Mesendoderm (in vitro differentiated cells): Measurements from ENCODE around the gene VTCN1.

Experiments
- DNase-seq: peaks from one replicate; pipeline ENCODE4 v3.0.0; 2013
- H2AK5ac ChIP-seq: 2 replicates; pipeline ENCODE4 v1.6.1; 2013; ENCODE audit warnings: low read length, inconsistent platforms
- H2BK120ac ChIP-seq: 2 replicates; pipeline ENCODE4 v1.6.1; 2013; ENCODE audit warnings: low read depth, mild to moderate bottlenecking, low read length, moderate library complexity, mixed read lengths
- H2BK15ac ChIP-seq: replicated peaks from 2 replicates; pipeline ENCODE4 v1.6.1; 2013; ENCODE audit warnings: low read depth, mild to moderate bottlenecking, moderate library complexity
- H2BK5ac ChIP-seq: 2 replicates; pipeline ENCODE4 v1.6.1; 2013; ENCODE audit warnings: low read length, inconsistent platforms
- H3K18ac ChIP-seq: 2 replicates; pipeline ENCODE4 v1.6.1; 2013; ENCODE audit warnings: mild to moderate bottlenecking, low read length, mixed read lengths
- H3K23ac ChIP-seq: one replicate; pipeline ENCODE4 v1.6.1; 2013; ENCODE audit warnings: low read length
- H3K27ac ChIP-seq: 2 replicates; pipeline ENCODE4 v1.5.1; 2013; ENCODE audit warnings: low read depth, mild to moderate bottlenecking, inconsistent platforms, low read length, moderate library complexity
- H3K27me3 ChIP-seq: 2 replicates; pipeline ENCODE4 v1.6.1; 2013; ENCODE audit warnings: low read length, control low read depth, mild to moderate bottlenecking, inconsistent platforms; ENCODE audit not compliant: insufficient read depth, poor library complexity
- H3K36me3 ChIP-seq: 2 replicates; pipeline ENCODE4 v1.6.1; 2013; ENCODE audit warnings: low read length, inconsistent platforms; ENCODE audit not compliant: control insufficient read depth, insufficient read depth
- H3K4ac ChIP-seq: one replicate; pipeline ENCODE4 v1.6.1; 2013; ENCODE audit warnings: low read depth, mild to moderate bottlenecking, low read length, moderate library complexity
- H3K4me1 ChIP-seq: 2 replicates; pipeline ENCODE4 v1.6.1; 2013; ENCODE audit warnings: low read depth, low read length, inconsistent platforms; ENCODE audit not compliant: control insufficient read depth
- H3K4me2 ChIP-seq: 2 replicates; pipeline ENCODE4 v1.6.1; 2013; ENCODE audit warnings: low read length
- H3K4me3 ChIP-seq: 2 replicates; pipeline ENCODE4 v1.5.1; 2013; ENCODE audit warnings: mild to moderate bottlenecking, low read length
- H3K56ac ChIP-seq: one replicate; pipeline ENCODE4 v1.6.1; 2013; ENCODE audit warnings: low read length
- H3K79me1 ChIP-seq: 2 replicates; pipeline ENCODE4 v1.6.1; 2013; ENCODE audit warnings: low read length, inconsistent platforms
- H3K79me2 ChIP-seq: 2 replicates; pipeline ENCODE4 v1.6.1; 2013; ENCODE audit warnings: mild to moderate bottlenecking, low read length; ENCODE audit not compliant: control insufficient read depth, insufficient read depth
- H3K9ac ChIP-seq: 2 replicates; pipeline ENCODE4 v1.6.1; 2013; ENCODE audit warnings: low read length, inconsistent platforms
- H4K5ac ChIP-seq: one replicate; pipeline ENCODE4 v1.6.1; 2013; ENCODE audit warnings: low read length
- H4K8ac ChIP-seq: one replicate; pipeline ENCODE4 v1.6.1; 2013; ENCODE audit warnings: low read depth, mild to moderate bottlenecking, control low read depth, low read length, moderate library complexity
- WGBS: extraction: QIAGEN DNeasy Blood & Tissue Kit; methylation state at CpG from one replicate; pipeline ENCODE4 v1.1.7; 2013; ENCODE audit warnings: low lambda C conversion rate, missing lambda C conversion rate; ENCODE audit not compliant: insufficient coverage; ENCODE audit errors: extremely low coverage; 5-methylcytosine and 5-hydroxymethylcytosine counted together

Gene VTCN1

GRCh38 chr1:117215733-117216462 lies 5.2 kb upstream of the VTCN1 start:
- H2BK5ac ChIP-seq, result no peak overlapping the region
- no peaks in the 10 kb centered on the region for H3K27me3 ChIP-seq
- no peak for DNase-seq
- no peaks in the 10 kb centered on the region for H3K36me3 ChIP-seq
- no peak overlapping the region for H2BK15ac ChIP-seq
- no peak overlapping the region for H2BK120ac ChIP-seq
- H4K5ac ChIP-seq, result no peak overlapping the region
- H3K79me1 ChIP-seq, result no peaks in the 10 kb centered on the region
- H3K18ac ChIP-seq, result no peak overlapping the region
- no peaks in the 10 kb centered on the region for H3K4me1 ChIP-seq
- no peak overlapping the region for H3K56ac ChIP-seq
- H3K27ac ChIP-seq, result no peak overlapping the region
- H3K4ac ChIP-seq, result no peak overlapping the region
- H3K4me3 ChIP-seq, result no peak overlapping the region
- WGBS, result no CpG with 5 or more reads among the region's 12 CpGs
- no peak overlapping the region for H3K23ac ChIP-seq
- no peak overlapping the region for H2AK5ac ChIP-seq
- no peak overlapping the region for H3K9ac ChIP-seq
- H3K79me2 ChIP-seq, result no peaks in the 10 kb centered on the region
- H4K8ac ChIP-seq, result no peak overlapping the region
- H3K4me2 ChIP-seq, result no peak overlapping the region

- Histone ChIP-seq H3K23ac (no peak overlapping the region), H3K4me2 (no peak overlapping the region), H3K27ac (no peak overlapping the region), H3K79me2 (no peaks in the 10 kb centered on the region), H2BK15ac (no peak overlapping the region), H3K9ac (no peak overlapping the region), H3K27me3 (no peaks in the 10 kb centered on the region), H2BK5ac (no peak overlapping the region), H3K18ac (no peak overlapping the region), H2AK5ac (no peak overlapping the region), H3K56ac (no peak overlapping the region), H3K79me1 (no peaks in the 10 kb centered on the region), H3K4me3 (no peak overlapping the region), H4K8ac (no peak overlapping the region), H3K4me1 (no peaks in the 10 kb centered on the region), H4K5ac (no peak overlapping the region), H3K4ac (no peak overlapping the region), H3K36me3 (no peaks in the 10 kb centered on the region), H2BK120ac (no peak overlapping the region)
- DNase-seq, result no peak
- no CpG with 5 or more reads among the region's 3 CpGs for WGBS
These were observed 4.3 kb upstream of the VTCN1 start for GRCh38 chr1:117215019-117215418.

GRCh38 chr1:117213046-117213445 lies 2.3 kb upstream of the VTCN1 start:
- no peak overlapping the region for H3K27ac ChIP-seq
- no peak overlapping the region for H3K4me2 ChIP-seq
- no peaks in the 10 kb centered on the region for H3K79me2 ChIP-seq
- H3K56ac ChIP-seq, result no peak overlapping the region
- no peak for DNase-seq
- H3K18ac ChIP-seq, result no peak overlapping the region
- H4K8ac ChIP-seq, result no peak overlapping the region
- no peak overlapping the region for H2BK120ac ChIP-seq
- no peak overlapping the region for H3K9ac ChIP-seq
- H3K23ac ChIP-seq, result no peak overlapping the region
- H2AK5ac ChIP-seq, result no peak overlapping the region
- H2BK15ac ChIP-seq, result no peak overlapping the region
- no CpG with 5 or more reads among the region's 6 CpGs for WGBS
- H3K4ac ChIP-seq, result no peak overlapping the region
- no peak overlapping the region for H4K5ac ChIP-seq
- H3K4me3 ChIP-seq, result no peak overlapping the region
- no peaks in the 10 kb centered on the region for H3K36me3 ChIP-seq
- no peaks in the 10 kb centered on the region for H3K79me1 ChIP-seq
- H2BK5ac ChIP-seq, result no peak overlapping the region
- H3K4me1 ChIP-seq, result peaks cover 2% of the 10 kb centered on the region
- H3K27me3 ChIP-seq, result no peaks in the 10 kb centered on the region

- H2BK15ac ChIP-seq, result no peak overlapping the region
- H3K27ac ChIP-seq, result no peak overlapping the region
- H4K8ac ChIP-seq, result no peak overlapping the region
- H3K36me3 ChIP-seq, result no peaks in the 10 kb centered on the region
- H3K4me1 ChIP-seq, result peaks cover 2% of the 10 kb centered on the region
- H3K79me1 ChIP-seq, result no peaks in the 10 kb centered on the region
- H3K18ac ChIP-seq, result no peak overlapping the region
- H2AK5ac ChIP-seq, result no peak overlapping the region
- H3K4me2 ChIP-seq, result no peak overlapping the region
- H2BK5ac ChIP-seq, result no peak overlapping the region
- no peaks in the 10 kb centered on the region for H3K79me2 ChIP-seq
- no peak overlapping the region for H3K4ac ChIP-seq
- H3K56ac ChIP-seq, result no peak overlapping the region
- H3K9ac ChIP-seq, result no peak overlapping the region
- no peak for DNase-seq
- no peak overlapping the region for H3K4me3 ChIP-seq
- H2BK120ac ChIP-seq, result no peak overlapping the region
- H4K5ac ChIP-seq, result no peak overlapping the region
- H3K23ac ChIP-seq, result no peak overlapping the region
- H3K27me3 ChIP-seq, result no peaks in the 10 kb centered on the region
- WGBS, result no CpG with 5 or more reads among the region's 4 CpGs
These were observed 341 bp downstream of the VTCN1 start for GRCh38 chr1:117210386-117210785.

- no peak overlapping the region for H3K4ac ChIP-seq
- WGBS, result no CpG with 5 or more reads among the region's 3 CpGs
- H3K9ac ChIP-seq, result no peak overlapping the region
- H3K23ac ChIP-seq, result no peak overlapping the region
- peaks cover 2% of the 10 kb centered on the region for H3K4me1 ChIP-seq
- H3K79me2 ChIP-seq, result no peaks in the 10 kb centered on the region
- H3K4me3 ChIP-seq, result no peak overlapping the region
- no peak overlapping the region for H3K18ac ChIP-seq
- H2BK5ac ChIP-seq, result no peak overlapping the region
- no peaks in the 10 kb centered on the region for H3K79me1 ChIP-seq
- no peak overlapping the region for H2BK120ac ChIP-seq
- no peaks in the 10 kb centered on the region for H3K36me3 ChIP-seq
- H4K5ac ChIP-seq, result no peak overlapping the region
- H2AK5ac ChIP-seq, result no peak overlapping the region
- no peak overlapping the region for H3K4me2 ChIP-seq
- H2BK15ac ChIP-seq, result no peak overlapping the region
- H3K27ac ChIP-seq, result no peak overlapping the region
- H4K8ac ChIP-seq, result no peak overlapping the region
- H3K27me3 ChIP-seq, result no peaks in the 10 kb centered on the region
- DNase-seq, result no peak
- H3K56ac ChIP-seq, result no peak overlapping the region
These were observed 1.6 kb downstream of the VTCN1 start for GRCh38 chr1:117209094-117209493.

- no peak overlapping the region for H3K27ac ChIP-seq
- no peak overlapping the region for H3K18ac ChIP-seq
- H4K8ac ChIP-seq, result no peak overlapping the region
- no peak for DNase-seq
- no peak overlapping the region for H4K5ac ChIP-seq
- no peak overlapping the region for H2BK120ac ChIP-seq
- H3K4me3 ChIP-seq, result no peak overlapping the region
- H3K79me2 ChIP-seq, result no peaks in the 10 kb centered on the region
- no peaks in the 10 kb centered on the region for H3K27me3 ChIP-seq
- H3K36me3 ChIP-seq, result no peaks in the 10 kb centered on the region
- H3K56ac ChIP-seq, result no peak overlapping the region
- no peak overlapping the region for H3K4me2 ChIP-seq
- H2BK5ac ChIP-seq, result no peak overlapping the region
- H2AK5ac ChIP-seq, result no peak overlapping the region
- no peaks in the 10 kb centered on the region for H3K79me1 ChIP-seq
- no peak overlapping the region for H3K9ac ChIP-seq
- H3K4me1 ChIP-seq, result peaks cover 2% of the 10 kb centered on the region
- H2BK15ac ChIP-seq, result no peak overlapping the region
- no peak overlapping the region for H3K4ac ChIP-seq
- no peak overlapping the region for H3K23ac ChIP-seq
- no CpG with 5 or more reads among the region's 3 CpGs for WGBS
These were observed 2.1 kb downstream of the VTCN1 start for GRCh38 chr1:117208580-117208979.
